A549 (cell line): Measurements from ENCODE around the gene ALDH1L1. TPM values are rescaled to one million over a fixed set of nuclear protein-coding genes. Genes with fewer than 3 reads are reported as not detected.

Experiments used
- ATAC-seq, 2 experiments: fragments of 200-7000 bp in 1 of 2; fragments of >200 bp in 1 of 2; cut with Nextera tagmentation in 1 of 2; cut with Tn5 transposase in 1 of 2; 3 replicates each; pipeline versions ENCODE4 v1.8.0 to v1.9.1; 2018 to 2020; ENCODE audit warnings: mild to moderate bottlenecking in 1 of 2, moderate library complexity in 1 of 2
- CTCF ChIA-PET: fragments of 300-600 bp; sonication (Branson Sonifier 250); formaldehyde crosslinking; extraction: SDS; loops from one replicate; lab custom pipeline; 2021; ENCODE audit warnings: antibody characterized with exemption, inconsistent platforms; lab: Yijun Ruan, JAX
- POLR2A ChIA-PET: fragments of 350-600 bp; formaldehyde crosslinking; extraction: SDS; loops from one replicate; lab custom pipeline; 2021; ENCODE audit warnings: antibody characterized with exemption, inconsistent platforms; lab: Yijun Ruan, JAX
- DNase-seq, 2 experiments: peaks; one replicate each; pipeline versions ENCODE4 v3.0.0 to v3.0.0-alpha.2; 2011 to 2016; ENCODE audit warnings: low read depth in 1 of 2, low spot score in 1 of 2
- FAIRE-seq: peaks from 2 replicates; lab custom pipeline; 2011; peaks lifted over from hg19 to GRCh38; lab: Jason Lieb, UNC
- H3K27ac ChIP-seq, 2 experiments: fragments of >200 bp; sonication (Bioruptor Twin); formaldehyde crosslinking; 3 replicates each; pipeline ENCODE4 v1.5.1; 2016 to 2017
- H3K4me1 ChIP-seq: fragments of >200 bp; sonication (Bioruptor Twin); formaldehyde crosslinking; 3 replicates; pipeline ENCODE4 v1.6.1; 2016
- H3K4me2 ChIP-seq: fragments of >200 bp; sonication (Bioruptor Twin); formaldehyde crosslinking; 3 replicates; pipeline ENCODE4 v1.6.1; 2016
- H3K4me3 ChIP-seq: fragments of >200 bp; sonication (Bioruptor Twin); formaldehyde crosslinking; 3 replicates; pipeline ENCODE4 v1.5.1; 2016
- H3K9me3 ChIP-seq: fragments of >200 bp; sonication (Bioruptor Twin); formaldehyde crosslinking; 3 replicates; pipeline ENCODE4 v1.6.1; 2016
- BHLHE40 ChIP-seq: IDR thresholded peaks from 2 replicates; pipeline ENCODE4 v1.6.1; 2012; ENCODE audit warnings: low read depth, low read length, inconsistent platforms
- CHD4 ChIP-seq: fragments of 200-600 bp; sonication (generic); IDR thresholded peaks from 2 replicates; pipeline ENCODE4 v1.6.1; 2016; ENCODE audit warnings: antibody characterized with exemption, mild to moderate bottlenecking, borderline replicate concordance
- E2F6 ChIP-seq: IDR thresholded peaks from 2 replicates; pipeline ENCODE4 v1.6.1; 2012; ENCODE audit warnings: low read depth, borderline replicate concordance
- EHF ChIP-seq: fragments of 250-450 bp; sonication (Bioruptor Pico); IDR thresholded peaks from 2 replicates; pipeline ENCODE4 v1.5.0; 2020; ENCODE audit warnings: mild to moderate bottlenecking
- FOSL2 ChIP-seq, 2 experiments: fragments of 450-650 bp in 1 of 2; fragments of >200 bp in 1 of 2; sonication (Bioruptor Twin) in 1 of 2; formaldehyde crosslinking; IDR thresholded peaks; 2 replicates each; pipeline versions ENCODE4 v1.5.0 to v1.6.1; 2016 to 2020; ENCODE audit warnings: mild to moderate bottlenecking in 1 of 2, moderate library complexity in 1 of 2
- GATA3 ChIP-seq: IDR thresholded peaks from 2 replicates; pipeline ENCODE4 v1.6.1; 2012; ENCODE audit warnings: borderline replicate concordance
- HDAC2 ChIP-seq: fragments of 200-600 bp; sonication (generic); IDR thresholded peaks from 2 replicates; pipeline ENCODE4 v1.6.1; 2016
- HEYL ChIP-seq: fragments of 250-450 bp; sonication (Bioruptor Pico); IDR thresholded peaks from 2 replicates; pipeline ENCODE4 v1.8.0; 2021; ENCODE audit warnings: mild to moderate bottlenecking, moderate library complexity
- HOXA7 ChIP-seq: fragments of 250-450 bp; sonication (Bioruptor Pico); IDR thresholded peaks from 2 replicates; pipeline ENCODE4 v1.5.0; 2020; ENCODE audit warnings: mild to moderate bottlenecking, moderate library complexity
- HOXB13 ChIP-seq: fragments of 250-450 bp; sonication (Bioruptor Pico); IDR thresholded peaks from 2 replicates; pipeline ENCODE4 v1.5.0; 2020; ENCODE audit warnings: low read depth, mild to moderate bottlenecking, moderate library complexity
- JUNB ChIP-seq: fragments of >200 bp; sonication (Bioruptor Twin); formaldehyde crosslinking; IDR thresholded peaks from 2 replicates; pipeline ENCODE4 v1.6.1; 2016
- KDM5A ChIP-seq: fragments of 200-600 bp; sonication (generic); IDR thresholded peaks from 2 replicates; pipeline ENCODE4 v1.6.1; 2016; ENCODE audit warnings: antibody characterized with exemption, mild to moderate bottlenecking
- MYC ChIP-seq: IDR thresholded peaks from 2 replicates; pipeline ENCODE4 v1.6.1; 2012; ENCODE audit warnings: mild to moderate bottlenecking, inconsistent platforms, low read length, improper control_type of control experiment, borderline replicate concordance
- POLR2AphosphoS2 ChIP-seq: conservative IDR thresholded peaks from 2 replicates; pipeline ENCODE4 v1.6.1; 2012; ENCODE audit warnings: low read length, improper control_type of control experiment, inconsistent platforms
- RAD21 ChIP-seq, 2 experiments: fragments of >200 bp in 1 of 2; sonication (Bioruptor Twin) in 1 of 2; formaldehyde crosslinking in 1 of 2; IDR thresholded peaks in 1 of 2; conservative IDR thresholded peaks in 1 of 2; 2 replicates in 1 of 2; 3 replicates in 1 of 2; pipeline ENCODE4 v1.6.1; 2012 to 2018; ENCODE audit warnings: inconsistent platforms in 1 of 2
- RNF2 ChIP-seq: fragments of 200-600 bp; sonication (generic); IDR thresholded peaks from 2 replicates; pipeline ENCODE4 v1.6.1; 2016; ENCODE audit warnings: low read depth, mild to moderate bottlenecking, antibody characterized with exemption, moderate library complexity, borderline replicate concordance
- SREBF2 ChIP-seq: fragments of 450-650 bp; IDR thresholded peaks from 2 replicates; pipeline ENCODE4 v1.6.1; 2014; ENCODE audit warnings: mild to moderate bottlenecking, moderate library complexity
- ZC3H11A ChIP-seq: fragments of 450-650 bp; IDR thresholded peaks from 2 replicates; pipeline ENCODE4 v1.6.1; 2014; ENCODE audit warnings: antibody characterized with exemption, mild to moderate bottlenecking
- ZFP36 ChIP-seq: fragments of 450-650 bp; IDR thresholded peaks from 2 replicates; pipeline ENCODE4 v1.6.1; 2014; ENCODE audit warnings: borderline replicate concordance; ENCODE audit not compliant: partially characterized antibody
- WGBS: methylation state at CpG from one replicate; pipeline ENCODE4 v1.1.6; 2017; ENCODE audit errors: missing lambda C conversion rate; 5-methylcytosine and 5-hydroxymethylcytosine counted together
- polyA plus RNA-seq, 4 experiments: library from polyadenylated mRNA; depleted of rRNA in 3 of 4; stranded (reverse); fragments of >200 nt; fragmentation: RNase III in 1 of 4; extraction: RNeasy Plus Mini Kit Qiagen cat#74134 plus additional on column Dnase treatment in 1 of 4; gene quantifications; 2 replicates in 3 of 4; 3 replicates in 1 of 4; pipeline ENCODE4 v1.2.3, GENCODE V29; 2011 to 2017
- TF ChIP-seq, protein P1 (sequence below): IDR thresholded peaks from 2 replicates; pipeline ENCODE4 v1.6.1; 2012
- TF ChIP-seq, protein P2 (sequence below): fragments of >200 bp; sonication (Bioruptor Twin); formaldehyde crosslinking; IDR thresholded peaks from 3 replicates; pipeline ENCODE4 v1.6.1; 2016
- TF ChIP-seq, protein P3 (sequence below): fragments of 450-650 bp; IDR thresholded peaks from 2 replicates; pipeline ENCODE4 v1.6.1; 2014; ENCODE audit warnings: antibody characterized with exemption
- TF ChIP-seq, protein P4 (sequence below): fragments of >200 bp; sonication (Bioruptor Twin); formaldehyde crosslinking; IDR thresholded peaks from 2 replicates; pipeline ENCODE4 v1.6.1; 2016
- TF ChIP-seq, protein P5 (sequence below): fragments of 250-450 bp; sonication (Bioruptor Pico); IDR thresholded peaks from 2 replicates; pipeline ENCODE4 v1.5.0; 2020; ENCODE audit warnings: low read depth, mild to moderate bottlenecking, moderate library complexity
- TF ChIP-seq, protein P6 (sequence below): fragments of 150-350 bp; IDR thresholded peaks from 2 replicates; pipeline ENCODE4 v1.6.1; 2014; ENCODE audit warnings: low read depth, mild to moderate bottlenecking, low read length

The ALDH1L1 gene
- polyA plus RNA-seq, 2 of the 4 experiments (the other 2 are of a cell fraction) = 0.14 to 0.18 TPM

DNA sequence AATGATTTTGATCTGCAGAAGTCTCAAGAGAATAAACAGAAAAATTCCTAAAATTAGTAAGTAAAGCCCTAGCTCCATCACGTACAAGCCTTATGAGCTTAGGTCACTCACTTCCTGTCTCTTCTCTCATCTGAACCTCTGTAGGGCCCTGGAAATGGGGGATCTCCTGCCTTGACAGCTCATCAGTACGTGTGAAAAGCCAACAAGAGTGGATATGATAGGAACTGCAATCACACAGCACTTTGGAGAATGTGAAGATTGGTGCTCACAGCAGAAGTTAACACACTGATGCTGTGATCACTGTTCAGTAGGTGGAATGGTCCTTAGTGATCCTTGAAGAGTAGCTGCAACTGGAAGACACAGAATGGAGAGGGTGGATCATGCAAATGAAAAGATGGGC lies 27.8 kb upstream of the ALDH1L1 start (continued):
- TF ChIP-seq GATA3 = no peak
- TF ChIP-seq CHD4 = no peak
- TF ChIP-seq, all 56 proteins: peak for 0

- ATAC-seq (no peak), DNase-seq (no peak), FAIRE-seq (no peak)
- ChIA-PET CTCF (interaction anchor here (1.8 kb wide), 1 partner anchor 73 kb away, joined by 7 read pairs; no protein-coding TSS in a partner anchor), POLR2A (no interaction called here)
- H3K4me2 ChIP-seq = no peak overlapping the region
- H3K27ac ChIP-seq = no peak overlapping the region
- H3K4me1 ChIP-seq = peaks cover 9% of the 10 kb centered on the region
- TF ChIP-seq KDM5A (no peak), MYC (no peak), CHD4 (no peak), JUNB (no peak), ZC3H11A (no peak), SREBF2 (no peak), POLR2AphosphoS2 (no peak)
- TF ChIP-seq, protein P1, sequence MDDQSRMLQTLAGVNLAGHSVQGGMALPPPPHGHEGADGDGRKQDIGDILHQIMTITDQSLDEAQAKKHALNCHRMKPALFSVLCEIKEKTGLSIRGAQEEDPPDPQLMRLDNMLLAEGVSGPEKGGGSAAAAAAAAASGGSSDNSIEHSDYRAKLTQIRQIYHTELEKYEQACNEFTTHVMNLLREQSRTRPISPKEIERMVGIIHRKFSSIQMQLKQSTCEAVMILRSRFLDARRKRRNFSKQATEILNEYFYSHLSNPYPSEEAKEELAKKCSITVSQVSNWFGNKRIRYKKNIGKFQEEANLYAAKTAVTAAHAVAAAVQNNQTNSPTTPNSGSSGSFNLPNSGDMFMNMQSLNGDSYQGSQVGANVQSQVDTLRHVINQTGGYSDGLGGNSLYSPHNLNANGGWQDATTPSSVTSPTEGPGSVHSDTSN = no peak
- WGBS = 98% methylated on average over 5 of the region's 5 CpGs
- H3K4me3 ChIP-seq = no peak overlapping the region
- H3K9me3 ChIP-seq = no peaks in the 10 kb centered on the region
Measured at GRCh38 chr3:126207166-126207565, 26.8 kb upstream of the ALDH1L1 start.

- no peak for FAIRE-seq
- TF ChIP-seq, protein P2, sequence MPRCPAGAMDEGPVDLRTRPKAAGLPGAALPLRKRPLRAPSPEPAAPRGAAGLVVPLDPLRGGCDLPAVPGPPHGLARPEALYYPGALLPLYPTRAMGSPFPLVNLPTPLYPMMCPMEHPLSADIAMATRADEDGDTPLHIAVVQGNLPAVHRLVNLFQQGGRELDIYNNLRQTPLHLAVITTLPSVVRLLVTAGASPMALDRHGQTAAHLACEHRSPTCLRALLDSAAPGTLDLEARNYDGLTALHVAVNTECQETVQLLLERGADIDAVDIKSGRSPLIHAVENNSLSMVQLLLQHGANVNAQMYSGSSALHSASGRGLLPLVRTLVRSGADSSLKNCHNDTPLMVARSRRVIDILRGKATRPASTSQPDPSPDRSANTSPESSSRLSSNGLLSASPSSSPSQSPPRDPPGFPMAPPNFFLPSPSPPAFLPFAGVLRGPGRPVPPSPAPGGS = no peak
- TF ChIP-seq, protein P3, sequence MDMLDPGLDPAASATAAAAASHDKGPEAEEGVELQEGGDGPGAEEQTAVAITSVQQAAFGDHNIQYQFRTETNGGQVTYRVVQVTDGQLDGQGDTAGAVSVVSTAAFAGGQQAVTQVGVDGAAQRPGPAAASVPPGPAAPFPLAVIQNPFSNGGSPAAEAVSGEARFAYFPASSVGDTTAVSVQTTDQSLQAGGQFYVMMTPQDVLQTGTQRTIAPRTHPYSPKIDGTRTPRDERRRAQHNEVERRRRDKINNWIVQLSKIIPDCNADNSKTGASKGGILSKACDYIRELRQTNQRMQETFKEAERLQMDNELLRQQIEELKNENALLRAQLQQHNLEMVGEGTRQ = no peak
- no peak for TF ChIP-seq RAD21 (conservative IDR thresholded peaks at IDR 0.05 in 1 of 2, IDR thresholded peaks at IDR 0.05 in 1 of 2)
- TF ChIP-seq, protein P4, sequence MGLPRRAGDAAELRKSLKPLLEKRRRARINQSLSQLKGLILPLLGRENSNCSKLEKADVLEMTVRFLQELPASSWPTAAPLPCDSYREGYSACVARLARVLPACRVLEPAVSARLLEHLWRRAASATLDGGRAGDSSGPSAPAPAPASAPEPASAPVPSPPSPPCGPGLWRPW = no peak
- TF ChIP-seq, protein P5, sequence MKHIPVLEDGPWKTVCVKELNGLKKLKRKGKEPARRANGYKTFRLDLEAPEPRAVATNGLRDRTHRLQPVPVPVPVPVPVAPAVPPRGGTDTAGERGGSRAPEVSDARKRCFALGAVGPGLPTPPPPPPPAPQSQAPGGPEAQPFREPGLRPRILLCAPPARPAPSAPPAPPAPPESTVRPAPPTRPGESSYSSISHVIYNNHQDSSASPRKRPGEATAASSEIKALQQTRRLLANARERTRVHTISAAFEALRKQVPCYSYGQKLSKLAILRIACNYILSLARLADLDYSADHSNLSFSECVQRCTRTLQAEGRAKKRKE (CRISPR knock-in tag) = no peak
- no peak for TF ChIP-seq HDAC2
- no peak for TF ChIP-seq HOXA7
- no peak for TF ChIP-seq HOXB13
- TF ChIP-seq, protein P6, sequence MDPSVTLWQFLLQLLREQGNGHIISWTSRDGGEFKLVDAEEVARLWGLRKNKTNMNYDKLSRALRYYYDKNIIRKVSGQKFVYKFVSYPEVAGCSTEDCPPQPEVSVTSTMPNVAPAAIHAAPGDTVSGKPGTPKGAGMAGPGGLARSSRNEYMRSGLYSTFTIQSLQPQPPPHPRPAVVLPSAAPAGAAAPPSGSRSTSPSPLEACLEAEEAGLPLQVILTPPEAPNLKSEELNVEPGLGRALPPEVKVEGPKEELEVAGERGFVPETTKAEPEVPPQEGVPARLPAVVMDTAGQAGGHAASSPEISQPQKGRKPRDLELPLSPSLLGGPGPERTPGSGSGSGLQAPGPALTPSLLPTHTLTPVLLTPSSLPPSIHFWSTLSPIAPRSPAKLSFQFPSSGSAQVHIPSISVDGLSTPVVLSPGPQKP = no peak
- TF ChIP-seq HEYL (CRISPR knock-in tag) = no peak
- no peak for TF ChIP-seq RNF2
- no peak for TF ChIP-seq E2F6
- TF ChIP-seq ZFP36 = no peak
- TF ChIP-seq FOSL2 (IDR thresholded peaks at IDR 0.05) = no peak
- TF ChIP-seq FOSL2 (CRISPR knock-in tag; IDR thresholded peaks at IDR 0.05) = no peak
- no peak for TF ChIP-seq GATA3
- TF ChIP-seq BHLHE40 = no peak
- no peak for TF ChIP-seq EHF
- no peak for TF ChIP-seq CHD4
- TF ChIP-seq, all 56 proteins: peak for 0
- H3K9me3 ChIP-seq = no peaks in the 10 kb centered on the region
- ChIA-PET CTCF (no interaction called here), POLR2A (no interaction called here)
- H3K4me2 ChIP-seq = no peak overlapping the region
- peaks cover 9% of the 10 kb centered on the region for H3K4me1 ChIP-seq
- no peak overlapping the region for H3K4me3 ChIP-seq
- ATAC-seq (no peak), DNase-seq (no peak)
- H3K27ac ChIP-seq = no peak overlapping the region
- 43% methylated on average over 3 of the region's 3 CpGs for WGBS
Measured at GRCh38 chr3:126205717-126206655, 25.6 kb upstream of the ALDH1L1 start.
